K562 (cell line): ENCODE measurements around the gene ZSWIM4. TPM values are rescaled to one million over a fixed set of nuclear protein-coding genes. Genes with fewer than 3 reads are reported as not detected.

Experiments used
- DIDO1 ChIP-seq: fragments of 450-650 bp; IDR thresholded peaks from 2 replicates; pipeline ENCODE4 v1.6.1; 2016; ENCODE audit warnings: low read depth, missing biosample characterization, missing genetic modification characterization
- KAT7 ChIP-seq: sonication (generic); formaldehyde crosslinking; IDR thresholded peaks from 2 replicates; pipeline ENCODE4 v1.8.0; 2022; ENCODE audit warnings: missing genetic modification reagents, mild to moderate bottlenecking, borderline replicate concordance
- MTA3 ChIP-seq: fragments of 450-650 bp; formaldehyde crosslinking; IDR thresholded peaks from 2 replicates; pipeline ENCODE4 v1.6.1; 2017; ENCODE audit warnings: mild to moderate bottlenecking, borderline replicate concordance
- MYC ChIP-seq, 2 experiments: fragments of 250-450 bp in 1 of 2; sonication (Bioruptor Pico) in 1 of 2; IDR thresholded peaks; 2 replicates each; pipeline versions ENCODE4 v1.5.1 to v1.6.1; 2012 to 2021; ENCODE audit warnings: low read depth in 2 of 2, borderline replicate concordance in 1 of 2, improper control_type of control experiment in 1 of 2, low read length in 1 of 2, mild to moderate bottlenecking in 1 of 2, moderate library complexity in 1 of 2
- SLC30A9 ChIP-seq: fragments of 250-450 bp; sonication (Bioruptor Pico); IDR thresholded peaks from 2 replicates; pipeline ENCODE4 v1.8.0; 2022; ENCODE audit warnings: mild to moderate bottlenecking, moderate library complexity
- SNIP1 ChIP-seq: fragments of 450-650 bp; IDR thresholded peaks from 2 replicates; pipeline ENCODE4 v1.7.1; 2017; ENCODE audit warnings: low read depth, mild to moderate bottlenecking
- ZBTB7A ChIP-seq: IDR thresholded peaks from 2 replicates; pipeline ENCODE4 v1.6.1; 2011; ENCODE audit warnings: low read depth, mild to moderate bottlenecking, low read length, moderate library complexity, borderline replicate concordance; ENCODE audit not compliant: control insufficient read depth
- ZNF408 ChIP-seq: fragments of 250-450 bp; sonication (Bioruptor Pico); IDR thresholded peaks from 2 replicates; pipeline ENCODE4 v1.4.0; 2020; ENCODE audit warnings: low read depth, mild to moderate bottlenecking, moderate library complexity
- ZNF780A ChIP-seq: fragments of 250-450 bp; sonication (Bioruptor Pico); IDR thresholded peaks from 2 replicates; pipeline ENCODE4 v1.5.0; 2021; ENCODE audit warnings: mild to moderate bottlenecking
- polyA plus RNA-seq, 8 experiments: library from polyadenylated mRNA; depleted of rRNA in 4 of 8; stranded (reverse) in 5 of 8; unstranded in 3 of 8; fragments of >200 nt; fragmentation: Nextera tagmentation in 2 of 8; fragmentation: Illumina TruSeq in 1 of 8; extraction: Ambion mirVana in 2 of 8; extraction: Trizol in 1 of 8; gene quantifications; 2 replicates each; pipeline versions ENCODE4 v1.2.1 to v1.2.3, GENCODE V29; 2011 to 2014; ENCODE audit warnings: inconsistent platforms in 1 of 8, missing spikeins in 1 of 8
- total RNA-seq, 7 experiments: library from RNA; depleted of rRNA in 6 of 7; stranded (reverse); fragments of >200 nt in 6 of 7; fragmentation: Illumina TruSeq in 2 of 7; extraction: Trizol in 2 of 7; gene quantifications; 2 replicates each; pipeline versions ENCODE4 v1.2.1 to v1.2.3, GENCODE V29; 2011 to 2021; ENCODE audit warnings: low replicate concordance in 1 of 7
- TF ChIP-seq, protein P1 (sequence below): fragments of 450-650 bp; IDR thresholded peaks from 2 replicates; pipeline ENCODE4 v1.6.1; 2016; ENCODE audit warnings: low read depth
- TF ChIP-seq, protein P2 (sequence below): sonication (generic); formaldehyde crosslinking; IDR thresholded peaks from 2 replicates; pipeline ENCODE4 v1.8.0; 2022; ENCODE audit warnings: missing genetic modification reagents, mild to moderate bottlenecking, borderline replicate concordance
- TF ChIP-seq, protein P3 (sequence below): fragments of 250-450 bp; sonication (Bioruptor Pico); IDR thresholded peaks from 2 replicates; pipeline ENCODE4 v1.5.0; 2020; ENCODE audit warnings: mild to moderate bottlenecking
- TF ChIP-seq, protein P4 (sequence below): fragments of 450-650 bp; formaldehyde crosslinking; conservative IDR thresholded peaks from 2 replicates; pipeline ENCODE4 v1.4.0; 2022; ENCODE audit warnings: mild to moderate bottlenecking, missing genetic modification characterization

The ZSWIM4 gene
- total and polyA plus RNA-seq, 9 of the 15 experiments (the other 6 are each of a cell fraction or from before 2014, with no cell fraction given) = 0.25 to 3.7 (median 0.79) TPM; not detected in 2

DNA sequence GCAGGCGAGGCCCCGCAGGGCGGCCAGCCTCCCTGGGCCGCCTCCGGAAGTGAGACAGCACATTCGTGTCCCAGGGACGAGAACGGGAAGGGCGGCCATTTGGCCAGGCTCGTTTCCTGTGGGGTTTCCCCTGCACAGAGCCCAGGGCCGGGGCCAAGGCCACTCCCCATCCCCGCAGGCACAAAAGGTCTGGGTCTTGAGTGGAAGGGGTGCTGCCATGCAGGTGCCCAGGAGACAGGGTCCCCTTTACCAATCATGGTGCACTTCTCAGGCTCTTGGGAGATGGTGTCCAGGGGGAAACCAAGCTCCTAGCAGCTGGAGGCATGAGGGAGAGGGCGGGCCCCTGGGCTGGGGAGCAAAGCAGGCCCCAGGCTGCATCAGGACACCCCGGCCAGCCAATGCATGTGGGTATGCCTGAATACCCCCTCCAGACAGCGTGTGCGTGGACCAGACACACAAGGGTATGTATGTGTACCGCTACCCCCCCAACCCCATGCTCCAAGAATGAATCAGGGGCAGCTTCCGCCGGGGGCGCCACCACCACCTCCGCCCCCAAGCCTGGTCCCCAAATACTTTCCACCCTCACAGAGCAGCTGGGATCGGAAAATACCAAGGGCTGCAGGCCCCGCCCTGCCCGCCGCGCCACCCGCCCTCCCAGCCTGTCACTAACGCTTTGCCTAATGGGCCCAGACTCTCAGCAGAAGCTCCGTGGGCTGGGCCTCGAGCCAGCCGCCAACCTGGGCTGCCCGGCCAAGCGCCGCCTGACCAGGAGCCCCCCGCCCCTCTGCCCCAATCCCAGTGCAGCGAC lies 44.1 kb downstream of the ZSWIM4 start (continued):
- TF ChIP-seq, protein P1, sequence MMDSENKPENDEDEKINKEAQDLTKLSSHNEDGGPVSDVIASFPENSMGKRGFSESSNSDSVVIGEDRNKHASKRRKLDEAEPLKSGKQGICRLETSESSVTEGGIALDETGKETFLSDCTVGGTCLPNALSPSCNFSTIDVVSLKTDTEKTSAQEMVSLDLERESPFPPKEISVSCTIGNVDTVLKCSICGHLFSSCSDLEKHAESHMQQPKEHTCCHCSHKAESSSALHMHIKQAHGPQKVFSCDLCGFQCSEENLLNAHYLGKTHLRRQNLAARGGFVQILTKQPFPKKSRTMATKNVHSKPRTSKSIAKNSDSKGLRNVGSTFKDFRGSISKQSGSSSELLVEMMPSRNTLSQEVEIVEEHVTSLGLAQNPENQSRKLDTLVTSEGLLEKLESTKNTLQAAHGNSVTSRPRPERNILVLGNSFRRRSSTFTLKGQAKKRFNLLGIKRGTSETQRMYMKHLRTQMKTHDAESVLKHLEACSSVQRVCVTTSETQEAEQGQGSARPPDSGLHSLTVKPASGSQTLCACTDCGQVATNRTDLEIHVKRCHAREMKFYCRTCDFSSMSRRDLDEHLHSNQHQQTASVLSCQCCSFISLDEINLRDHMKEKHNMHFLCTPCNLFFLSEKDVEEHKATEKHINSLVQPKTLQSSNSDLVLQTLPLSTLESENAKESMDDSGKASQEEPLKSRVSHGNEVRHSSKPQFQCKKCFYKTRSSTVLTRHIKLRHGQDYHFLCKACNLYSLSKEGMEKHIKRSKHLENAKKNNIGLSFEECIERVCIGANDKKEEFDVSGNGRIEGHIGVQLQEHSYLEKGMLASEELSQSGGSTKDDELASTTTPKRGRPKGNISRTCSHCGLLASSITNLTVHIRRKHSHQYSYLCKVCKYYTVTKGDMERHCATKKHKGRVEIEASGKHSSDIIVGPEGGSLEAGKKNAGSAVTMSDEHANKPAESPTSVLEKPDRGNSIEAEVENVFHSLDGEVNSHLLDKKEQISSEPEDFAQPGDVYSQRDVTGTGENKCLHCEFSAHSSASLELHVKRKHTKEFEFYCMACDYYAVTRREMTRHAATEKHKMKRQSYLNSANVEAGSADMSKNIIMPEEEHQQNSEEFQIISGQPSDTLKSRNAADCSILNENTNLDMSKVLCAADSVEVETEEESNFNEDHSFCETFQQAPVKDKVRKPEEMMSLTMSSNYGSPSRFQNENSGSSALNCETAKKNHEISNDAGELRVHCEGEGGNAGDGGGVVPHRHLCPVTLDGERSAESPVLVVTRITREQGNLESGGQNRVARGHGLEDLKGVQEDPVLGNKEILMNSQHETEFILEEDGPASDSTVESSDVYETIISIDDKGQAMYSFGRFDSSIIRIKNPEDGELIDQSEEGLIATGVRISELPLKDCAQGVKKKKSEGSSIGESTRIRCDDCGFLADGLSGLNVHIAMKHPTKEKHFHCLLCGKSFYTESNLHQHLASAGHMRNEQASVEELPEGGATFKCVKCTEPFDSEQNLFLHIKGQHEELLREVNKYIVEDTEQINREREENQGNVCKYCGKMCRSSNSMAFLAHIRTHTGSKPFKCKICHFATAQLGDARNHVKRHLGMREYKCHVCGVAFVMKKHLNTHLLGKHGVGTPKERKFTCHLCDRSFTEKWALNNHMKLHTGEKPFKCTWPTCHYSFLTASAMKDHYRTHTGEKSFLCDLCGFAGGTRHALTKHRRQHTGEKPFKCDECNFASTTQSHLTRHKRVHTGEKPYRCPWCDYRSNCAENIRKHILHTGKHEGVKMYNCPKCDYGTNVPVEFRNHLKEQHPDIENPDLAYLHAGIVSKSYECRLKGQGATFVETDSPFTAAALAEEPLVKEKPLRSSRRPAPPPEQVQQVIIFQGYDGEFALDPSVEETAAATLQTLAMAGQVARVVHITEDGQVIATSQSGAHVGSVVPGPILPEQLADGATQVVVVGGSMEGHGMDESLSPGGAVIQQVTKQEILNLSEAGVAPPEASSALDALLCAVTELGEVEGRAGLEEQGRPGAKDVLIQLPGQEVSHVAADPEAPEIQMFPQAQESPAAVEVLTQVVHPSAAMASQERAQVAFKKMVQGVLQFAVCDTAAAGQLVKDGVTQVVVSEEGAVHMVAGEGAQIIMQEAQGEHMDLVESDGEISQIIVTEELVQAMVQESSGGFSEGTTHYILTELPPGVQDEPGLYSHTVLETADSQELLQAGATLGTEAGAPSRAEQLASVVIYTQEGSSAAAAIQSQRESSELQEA = no peak
- TF ChIP-seq, protein P2, sequence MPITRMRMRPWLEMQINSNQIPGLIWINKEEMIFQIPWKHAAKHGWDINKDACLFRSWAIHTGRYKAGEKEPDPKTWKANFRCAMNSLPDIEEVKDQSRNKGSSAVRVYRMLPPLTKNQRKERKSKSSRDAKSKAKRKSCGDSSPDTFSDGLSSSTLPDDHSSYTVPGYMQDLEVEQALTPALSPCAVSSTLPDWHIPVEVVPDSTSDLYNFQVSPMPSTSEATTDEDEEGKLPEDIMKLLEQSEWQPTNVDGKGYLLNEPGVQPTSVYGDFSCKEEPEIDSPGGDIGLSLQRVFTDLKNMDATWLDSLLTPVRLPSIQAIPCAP (CRISPR knock-in tag) = no peak
- TF ChIP-seq ZNF408 (CRISPR knock-in tag) = no peak
- no peak for TF ChIP-seq SLC30A9 (CRISPR knock-in tag)
- peak; percentile 67; the same call in 1 of the 2 replicates for TF ChIP-seq MTA3
- TF ChIP-seq MYC (IDR thresholded peaks at IDR 0.05; ENCODE audit: low read depth, low read length) = peak; percentile 69
- no peak for TF ChIP-seq MYC (CRISPR knock-in tag; IDR thresholded peaks at IDR 0.05; ENCODE audit: borderline replicate concordance, low read depth)
- peak; percentile 85 for TF ChIP-seq ZBTB7A
- no peak for TF ChIP-seq KAT7 (CRISPR knock-in tag)
- no peak for TF ChIP-seq SNIP1
- TF ChIP-seq DIDO1 (tag) = no peak
- TF ChIP-seq ZNF780A (CRISPR knock-in tag) = 0 out of 2 replicates have a peak, but pooled peaks have one; percentile 53
- TF ChIP-seq, protein P3, sequence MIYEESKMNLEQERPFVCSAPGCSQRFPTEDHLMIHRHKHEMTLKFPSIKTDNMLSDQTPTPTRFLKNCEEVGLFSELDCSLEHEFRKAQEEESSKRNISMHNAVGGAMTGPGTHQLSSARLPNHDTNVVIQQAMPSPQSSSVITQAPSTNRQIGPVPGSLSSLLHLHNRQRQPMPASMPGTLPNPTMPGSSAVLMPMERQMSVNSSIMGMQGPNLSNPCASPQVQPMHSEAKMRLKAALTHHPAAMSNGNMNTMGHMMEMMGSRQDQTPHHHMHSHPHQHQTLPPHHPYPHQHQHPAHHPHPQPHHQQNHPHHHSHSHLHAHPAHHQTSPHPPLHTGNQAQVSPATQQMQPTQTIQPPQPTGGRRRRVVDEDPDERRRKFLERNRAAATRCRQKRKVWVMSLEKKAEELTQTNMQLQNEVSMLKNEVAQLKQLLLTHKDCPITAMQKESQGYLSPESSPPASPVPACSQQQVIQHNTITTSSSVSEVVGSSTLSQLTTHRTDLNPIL (CRISPR knock-in tag) = no peak
- TF ChIP-seq, protein P4, sequence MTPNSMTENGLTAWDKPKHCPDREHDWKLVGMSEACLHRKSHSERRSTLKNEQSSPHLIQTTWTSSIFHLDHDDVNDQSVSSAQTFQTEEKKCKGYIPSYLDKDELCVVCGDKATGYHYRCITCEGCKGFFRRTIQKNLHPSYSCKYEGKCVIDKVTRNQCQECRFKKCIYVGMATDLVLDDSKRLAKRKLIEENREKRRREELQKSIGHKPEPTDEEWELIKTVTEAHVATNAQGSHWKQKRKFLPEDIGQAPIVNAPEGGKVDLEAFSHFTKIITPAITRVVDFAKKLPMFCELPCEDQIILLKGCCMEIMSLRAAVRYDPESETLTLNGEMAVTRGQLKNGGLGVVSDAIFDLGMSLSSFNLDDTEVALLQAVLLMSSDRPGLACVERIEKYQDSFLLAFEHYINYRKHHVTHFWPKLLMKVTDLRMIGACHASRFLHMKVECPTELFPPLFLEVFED (CRISPR knock-in tag) = no peak
